B cell (primary cell): Measurements from ENCODE around the gene ARHGEF19. TPM values are rescaled to one million over a fixed set of nuclear protein-coding genes. Genes with fewer than 3 reads are reported as not detected.
A peak's percentile ranks its signal among the peaks of the same experiment; 100 is the strongest.

Experiments used
- ATAC-seq: fragments of 200-7000 bp; cut with Tn5 transposase; one replicate; pipeline ENCODE4 v1.10.0; 2021; ENCODE audit warnings: low read depth, mild to moderate bottlenecking, moderate number of reproducible peaks, moderate library complexity
- CTCF ChIA-PET: fragments of 350-600 bp; sonication (Branson Sonifier 250); formaldehyde crosslinking; loops from one replicate; lab custom pipeline; 2021; ENCODE audit warnings: antibody characterized with exemption, inconsistent platforms; lab: Charles Lee
- POLR2A ChIA-PET: fragments of 350-600 bp; sonication (Branson Sonifier 250); formaldehyde crosslinking; loops from one replicate; lab custom pipeline; 2021; ENCODE audit warnings: antibody characterized with exemption; lab: Charles Lee
- DNase-seq: peaks from one replicate; pipeline ENCODE4 v3.0.0; 2013
- H2AFZ ChIP-seq: 2 replicates; pipeline ENCODE4 v1.6.1; 2012; ENCODE audit warnings: mild to moderate bottlenecking, low read depth, low read length; ENCODE audit not compliant: insufficient read depth, poor library complexity, severe bottlenecking
- H3K27ac ChIP-seq, 2 donors: 1 replicate in 1 of 2; 2 replicates in 1 of 2; pipeline ENCODE4 v1.5.1; 2012 to 2013; ENCODE audit warnings: low read length in 2 of 2, mild to moderate bottlenecking in 2 of 2, moderate library complexity in 1 of 2
- H3K27me3 ChIP-seq, 4 experiments: fragments of 200-600 bp in 1 of 4; sonication (generic) in 1 of 4; replicated peaks in 1 of 4; 1 replicate in 2 of 4; 2 replicates in 2 of 4; pipeline versions ENCODE4 v1.6.1 to v1.7.0; 2013 to 2016; ENCODE audit warnings: low read length in 3 of 4, mild to moderate bottlenecking in 2 of 4, mixed read lengths in 1 of 4, moderate library complexity in 1 of 4; ENCODE audit not compliant: insufficient read depth in 4 of 4, control insufficient read depth in 3 of 4; ENCODE audit errors: control extremely low read depth in 1 of 4
- H3K36me3 ChIP-seq, 2 experiments: replicated peaks in 1 of 2; 1 replicate in 1 of 2; 2 replicates in 1 of 2; pipeline versions ENCODE4 v1.6.1 to v1.7.1; 2013; ENCODE audit warnings: low read length in 1 of 2; ENCODE audit not compliant: insufficient read depth in 2 of 2, control insufficient read depth in 1 of 2; ENCODE audit errors: control extremely low read depth in 1 of 2, extremely low read depth in 1 of 2
- H3K4me1 ChIP-seq, 2 donors: fragments of 200-600 bp in 1 of 2; sonication (generic) in 1 of 2; 1 replicate in 1 of 2; 2 replicates in 1 of 2; pipeline versions ENCODE4 v1.5.1 to v1.6.1; 2013 to 2017; ENCODE audit warnings: low read length in 2 of 2; ENCODE audit not compliant: control insufficient read depth in 2 of 2, insufficient read depth in 2 of 2
- H3K4me2 ChIP-seq: replicated peaks from 2 replicates; pipeline ENCODE3; 2012; ENCODE audit warnings: mild to moderate bottlenecking, low read depth, low read length; ENCODE audit not compliant: poor library complexity, severe bottlenecking
- H3K4me3 ChIP-seq, 5 experiments: fragments of 200-600 bp in 1 of 5; sonication (generic) in 1 of 5; 1 replicate in 3 of 5; 2 replicates in 2 of 5; pipeline versions ENCODE4 v1.5.1 to v1.7.0; 2011 to 2016; ENCODE audit warnings: low read length in 4 of 5, mild to moderate bottlenecking in 4 of 5, low read depth in 2 of 5, control low read depth in 1 of 5, moderate library complexity in 1 of 5; ENCODE audit not compliant: insufficient read depth in 1 of 5; ENCODE audit errors: control extremely low read depth in 1 of 5, extremely low read depth in 1 of 5
- H3K79me2 ChIP-seq: fragments of 200-600 bp; sonication (generic); one replicate; pipeline ENCODE4 v1.6.0; 2016; ENCODE audit warnings: low read length; ENCODE audit not compliant: control insufficient read depth, insufficient read depth
- H3K9ac ChIP-seq: fragments of 200-600 bp; sonication (generic); 2 replicates; pipeline ENCODE4 v1.6.1; 2017; ENCODE audit warnings: mild to moderate bottlenecking, low read length, moderate library complexity
- H3K9me3 ChIP-seq, 3 donors: one replicate each; pipeline versions ENCODE4 v1.6.1 to v1.7.1; 2013; ENCODE audit warnings: low read length in 2 of 3; ENCODE audit not compliant: control insufficient read depth in 2 of 3, insufficient read depth in 1 of 3; ENCODE audit errors: control extremely low read depth in 1 of 3
- H4K20me1 ChIP-seq: 2 replicates; pipeline ENCODE4 v1.6.0; 2012; ENCODE audit warnings: mild to moderate bottlenecking, low read length; ENCODE audit not compliant: insufficient read depth, control insufficient read depth, poor library complexity, severe bottlenecking
- H3K27ac Mint-ChIP-seq: one replicate; pipeline ENCODE4 v1.8.0; 2021; ENCODE audit warnings: mixed read lengths
- H3K27me3 Mint-ChIP-seq: one replicate; pipeline ENCODE4 v1.8.0; 2021; ENCODE audit warnings: mixed read lengths
- H3K4me1 Mint-ChIP-seq: one replicate; pipeline ENCODE4 v1.8.0; 2021; ENCODE audit warnings: mixed read lengths
- H3K4me3 Mint-ChIP-seq: one replicate; pipeline ENCODE4 v1.8.0; 2021; ENCODE audit warnings: mixed read lengths
- H3K9me3 Mint-ChIP-seq: one replicate; pipeline ENCODE4 v1.8.0; 2022; ENCODE audit warnings: mixed read lengths; ENCODE audit not compliant: insufficient read depth
- CTCF ChIP-seq: fragments of 200-600 bp; IDR thresholded peaks from one replicate; pipeline ENCODE4 v1.8.0; 2022; ENCODE audit warnings: antibody characterized with exemption, mild to moderate bottlenecking
- EZH2 ChIP-seq: IDR thresholded peaks from 2 replicates; pipeline ENCODE4 v1.6.1; 2012; ENCODE audit warnings: borderline replicate concordance, low read depth, mild to moderate bottlenecking, moderate library complexity, low read length; ENCODE audit not compliant: insufficient read depth, poor library complexity, severe bottlenecking
- WGBS: methylation state at CpG from one replicate; pipeline ENCODE4 v1.1.5; 2013; ENCODE audit warnings: missing lambda C conversion rate; ENCODE audit not compliant: insufficient coverage; 5-methylcytosine and 5-hydroxymethylcytosine counted together
- intact Hi-C: fragments of 100-400 bp; cut with micrococcal nuclease; formaldehyde crosslinking; loops from one replicate; pipeline ENCODE4 v1.10.0; 2022
- polyA plus RNA-seq: library from polyadenylated mRNA; depleted of rRNA; stranded (reverse); fragments of >200 nt; gene quantifications from 2 replicates; pipeline ENCODE4 v1.2.3, GENCODE V29; 2012
- total RNA-seq, 2 donors: library from RNA; stranded (reverse); fragments of 120-200 nt in 1 of 2; gene quantifications; 1 replicate in 1 of 2; 2 replicates in 1 of 2; pipeline versions ENCODE4 v1.2.3 to v1.2.4, GENCODE V29; 2013 to 2022

Gene ARHGEF19
- total and polyA plus RNA-seq, 2 donors (not counting 1 experiment from before 2014, with no cell fraction given) = 13.9 to 20.9 TPM

- Mint-ChIP-seq H3K27me3 (peaks cover 2% of the 10 kb centered on the region), H3K4me3 (peak overlapping the region; percentile 49), H3K4me1 (peaks cover 10% of the 10 kb centered on the region), H3K9me3 (no peaks in the 10 kb centered on the region), H3K27ac (no peak overlapping the region)
- 96% methylated on average over 7 of the region's 9 CpGs for WGBS
- CTCF ChIA-PET = interaction anchor here (1.0 kb wide), 1 partner anchor 8 kb away, joined by 4 read pairs; no protein-coding TSS in a partner anchor
- Histone ChIP-seq H3K27ac (no peak overlapping the region), H3K9ac (no peak overlapping the region), H3K4me1 (peaks cover 12 to 17% of the 10 kb centered on the region in 2 donors), H4K20me1 (peaks cover 15% of the 10 kb centered on the region), H3K4me3 (no peak overlapping the region), H3K9me3 (no peaks in the 10 kb centered on the region), H3K79me2 (peaks cover 8% of the 10 kb centered on the region), H3K27me3 (peaks cover 0 to 3% (median 0%) of the 10 kb centered on the region in 4 experiments), H3K4me2 (no peak overlapping the region), H2AFZ (no peak overlapping the region), H3K36me3 (peaks cover 0 to 3% of the 10 kb centered on the region in 2 experiments)
- intact Hi-C loops = no loop called here
- ATAC-seq (no peak), DNase-seq (no peak)
- POLR2A ChIA-PET = no interaction called here
- TF ChIP-seq CTCF (no peak), EZH2 (no peak)
Measured at GRCh38 chr1:16209132-16209846, 3.2 kb downstream of the ARHGEF19 start.

GRCh38 chr1:16208270-16208987 is 4.0 kb downstream of the ARHGEF19 start:
- intact Hi-C loops = no loop called here
- WGBS = 91% methylated on average over 12 of the region's 13 CpGs
- peaks cover 15% of the 10 kb centered on the region for H4K20me1 ChIP-seq
- peaks cover 12 to 17% of the 10 kb centered on the region in 2 donors for H3K4me1 ChIP-seq
- Mint-ChIP-seq H3K27me3 (peaks cover 2% of the 10 kb centered on the region), H3K4me3 (peak overlapping the region; percentile 49), H3K27ac (peak overlapping the region; percentile 46), H3K9me3 (no peaks in the 10 kb centered on the region), H3K4me1 (peaks cover 10% of the 10 kb centered on the region)
- DNase-seq (no peak), ATAC-seq (no peak)
- peaks cover 0 to 3% (median 0%) of the 10 kb centered on the region in 4 experiments for H3K27me3 ChIP-seq
- ChIA-PET CTCF (interaction anchor here (1.0 kb wide), 1 partner anchor 9 kb away, joined by 4 read pairs; no protein-coding TSS in a partner anchor), POLR2A (no interaction called here)
- H2AFZ ChIP-seq = no peak overlapping the region
- TF ChIP-seq EZH2 (no peak), CTCF (no peak)
- no peak overlapping the region for H3K4me3 ChIP-seq
- no peak overlapping the region for H3K27ac ChIP-seq
- peaks cover 0 to 7% of the 10 kb centered on the region in 2 experiments for H3K36me3 ChIP-seq
- H3K4me2 ChIP-seq = no peak overlapping the region
- H3K79me2 ChIP-seq = peaks cover 8% of the 10 kb centered on the region
- no peaks in the 10 kb centered on the region for H3K9me3 ChIP-seq
- H3K9ac ChIP-seq = no peak overlapping the region
